ENCODE data around the gene MCCC1.
"Not testable (repeated sequence)": the region's sequence is repeated elsewhere in the genome, so short reads cannot be mapped to it uniquely, and the experiment has no call there.

MCCC1 gene

GRCh38 chr3:183046883-183047282, 52.4 kb downstream of the MCCC1 start:
- DNase-seq (ENCODE audit: low read depth in 2 of 2), result no peak

GRCh38 chr3:183044547-183045229, 54.6 kb downstream of the MCCC1 start:
- DNase-seq (ENCODE audit: low read depth in 2 of 2), result no peak

- no peak for DNase-seq (ENCODE audit: low read depth in 2 of 2)
Measured at GRCh38 chr3:183038757-183039156, 60.5 kb downstream of the MCCC1 start.

GRCh38 chr3:183038221-183038620, 61.1 kb downstream of the MCCC1 start:
- DNase-seq (ENCODE audit: low read depth in 2 of 2), result no peak

GRCh38 chr3:183033746-183034145, 65.5 kb downstream of the MCCC1 start:
- no peak for DNase-seq (ENCODE audit: low read depth in 2 of 2)

- DNase-seq (ENCODE audit: low read depth in 2 of 2), result no peak
Measured at GRCh38 chr3:183032880-183033555, 66.3 kb downstream of the MCCC1 start.

- DNase-seq (ENCODE audit: low read depth in 2 of 2), result no peak
Measured at GRCh38 chr3:183031826-183032225, 67.5 kb downstream of the MCCC1 start.

GRCh38 chr3:183028416-183028815, 70.9 kb downstream of the MCCC1 start:
- no peak for DNase-seq (ENCODE audit: low read depth in 2 of 2)

- no peak for DNase-seq (ENCODE audit: low read depth in 2 of 2)
Measured at GRCh38 chr3:183027276-183027675, 72.0 kb downstream of the MCCC1 start.

- no peak for DNase-seq (ENCODE audit: low read depth in 2 of 2)
Measured at GRCh38 chr3:183022936-183023516, 76.3 kb downstream of the MCCC1 start.

GRCh38 chr3:183018421-183019192, 80.7 kb downstream of the MCCC1 start:
- no peak for DNase-seq (ENCODE audit: low read depth in 2 of 2)

- no peak for DNase-seq (ENCODE audit: low read depth in 2 of 2)
Measured at GRCh38 chr3:183015185-183015584, 84.1 kb downstream of the MCCC1 start.

GRCh38 chr3:183013856-183014255, 85.4 kb downstream of the MCCC1 start:
- no peak for DNase-seq (ENCODE audit: low read depth in 2 of 2)

- DNase-seq (ENCODE audit: low read depth in 2 of 2), result no peak
Measured at GRCh38 chr3:183013074-183013473, 86.2 kb downstream of the MCCC1 start.

- DNase-seq (ENCODE audit: low read depth in 2 of 2), result no peak
Measured at GRCh38 chr3:183008800-183009199, 90.5 kb downstream of the MCCC1 start.

GRCh38 chr3:183008303-183008702, 91.0 kb downstream of the MCCC1 start:
- DNase-seq (ENCODE audit: low read depth in 2 of 2), result no peak

- DNase-seq (ENCODE audit: low read depth in 2 of 2), result no peak
Measured at GRCh38 chr3:183006396-183007002, 92.8 kb downstream of the MCCC1 start.

GRCh38 chr3:182999767-183000166, 99.5 kb downstream of the MCCC1 start:
- no peak for DNase-seq (ENCODE audit: low read depth in 2 of 2)

GRCh38 chr3:182993486-182994201, 105.7 kb downstream of the MCCC1 start:
- DNase-seq (ENCODE audit: low read depth in 2 of 2), result not testable (repeated sequence)

GRCh38 chr3:182989566-182989965, 109.7 kb downstream of the MCCC1 start:
- DNase-seq (ENCODE audit: low read depth in 2 of 2), result no peak

GRCh38 chr3:182986021-182986420, 113.3 kb downstream of the MCCC1 start:
- DNase-seq (ENCODE audit: low read depth in 2 of 2), result no peak
